GM19455 (cell line): ENCODE results near the gene PAQR4.

Experiments used
- ATAC-seq: cut with Tn5 transposase; IDR thresholded peaks from one replicate; pipeline ENCODE4 v1.9.1; 2021; ENCODE audit not compliant: unreplicated experiment

PAQR4 gene

DNA sequence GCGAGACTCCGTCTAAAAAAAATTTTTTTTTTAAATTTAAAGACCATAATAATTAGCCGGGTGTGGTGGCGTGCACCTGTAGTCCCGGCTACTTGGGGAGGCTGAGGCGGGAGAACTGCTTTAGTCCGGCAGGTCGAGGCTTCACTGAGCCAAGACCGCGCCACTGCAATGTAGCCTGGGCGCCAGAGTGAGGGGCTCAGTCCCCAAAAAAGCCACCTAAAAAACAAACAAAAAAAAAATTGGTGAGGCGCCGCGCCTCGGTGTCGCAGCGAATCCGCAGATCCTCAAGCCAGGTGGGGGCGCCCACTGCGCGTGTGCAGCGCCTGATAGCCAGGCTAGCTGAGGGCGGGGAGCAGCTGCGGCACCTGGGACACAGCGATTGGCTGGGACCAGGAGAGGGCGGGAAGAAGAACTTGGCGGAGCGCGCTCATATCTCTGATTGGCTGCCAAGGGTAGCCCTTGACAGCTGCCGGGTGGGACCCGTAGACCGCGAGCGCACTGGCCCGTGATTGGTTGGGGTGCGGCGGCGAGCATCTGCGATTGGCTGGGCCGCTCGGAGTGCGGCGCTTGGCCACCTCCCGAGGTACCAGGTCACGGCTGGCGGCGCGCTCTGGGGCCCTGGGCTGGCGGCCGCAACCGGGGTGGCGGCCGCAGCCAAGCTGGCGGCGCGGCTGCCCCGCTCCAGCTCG, 34.6 kb downstream of the PAQR4 start:
- peak; percentile 93 for ATAC-seq

- ATAC-seq, result no peak
Measured at GRCh38 chr16:3004319-3004718, 35.2 kb downstream of the PAQR4 start.

DNA sequence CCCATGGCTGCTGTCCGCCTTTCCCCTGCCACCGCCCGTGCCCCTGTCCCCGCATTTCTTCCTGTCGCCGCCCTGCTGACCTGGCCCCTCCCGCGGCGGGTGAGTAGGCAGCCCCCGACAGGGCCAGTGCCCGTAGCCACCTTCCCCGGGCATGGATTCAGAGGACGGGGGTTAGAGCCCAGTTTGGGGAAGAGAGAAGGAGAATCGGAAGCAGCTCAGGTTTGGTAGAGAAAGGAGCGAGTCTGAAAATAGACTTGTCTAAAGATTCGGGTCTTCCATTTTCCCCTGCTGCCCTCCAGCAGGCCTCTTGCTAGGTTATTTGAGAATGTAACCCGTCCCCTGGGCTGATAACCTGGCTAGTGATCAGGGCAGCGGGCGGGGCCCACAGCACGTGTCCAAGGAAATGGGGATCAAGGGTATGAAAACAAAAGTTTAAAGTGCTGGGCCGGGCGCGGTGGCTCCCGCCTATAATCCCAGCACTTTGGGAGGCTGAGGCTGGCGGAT, 35.7 kb downstream of the PAQR4 start:
- no peak for ATAC-seq

DNA sequence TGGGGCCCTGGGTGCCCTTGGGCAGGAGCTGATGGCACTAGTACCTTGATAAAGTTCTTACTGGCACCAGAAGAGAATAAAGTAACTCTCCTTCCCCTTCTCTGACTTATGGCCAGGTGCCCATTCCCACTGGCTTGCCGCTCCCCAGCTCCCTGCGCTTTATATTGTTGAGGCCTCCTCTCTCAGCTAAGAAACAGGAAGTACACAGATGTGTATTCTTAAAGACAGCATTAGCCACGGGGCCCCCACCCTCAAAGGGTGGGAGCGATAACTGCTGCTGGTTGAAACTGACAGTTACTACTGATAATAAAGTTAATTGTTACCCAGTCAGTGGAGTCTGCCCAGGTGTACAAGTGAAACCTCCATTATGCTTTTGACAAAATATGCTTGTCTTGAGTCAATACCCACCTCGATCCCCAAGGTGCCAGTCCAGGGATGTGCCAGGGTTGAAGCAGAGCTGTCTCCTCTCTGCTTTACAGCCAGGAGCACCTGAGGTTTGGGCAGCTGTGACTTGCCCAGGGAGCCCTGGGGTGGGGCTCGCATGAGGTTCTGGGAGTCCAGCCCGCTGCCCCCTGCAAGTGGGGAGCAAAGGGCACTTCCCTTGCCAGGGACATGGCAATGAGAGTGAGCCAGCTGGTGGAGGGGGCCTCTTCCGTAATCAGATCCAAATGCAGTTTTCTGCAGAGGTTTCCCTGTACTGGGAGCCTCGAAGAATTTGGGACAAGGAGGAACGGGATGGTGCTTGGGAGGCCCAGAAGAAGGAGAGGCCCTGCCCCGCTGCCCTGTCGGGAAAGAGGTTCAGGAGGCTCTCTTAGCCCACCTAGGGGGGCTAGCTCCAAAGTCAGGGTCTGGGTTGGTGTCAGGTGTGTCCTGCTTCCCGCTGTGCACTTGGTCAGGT, 38.2 kb downstream of the PAQR4 start:
- ATAC-seq, result no peak

- no peak for ATAC-seq
Measured at GRCh38 chr16:3007957-3008689, 39.0 kb downstream of the PAQR4 start.

DNA sequence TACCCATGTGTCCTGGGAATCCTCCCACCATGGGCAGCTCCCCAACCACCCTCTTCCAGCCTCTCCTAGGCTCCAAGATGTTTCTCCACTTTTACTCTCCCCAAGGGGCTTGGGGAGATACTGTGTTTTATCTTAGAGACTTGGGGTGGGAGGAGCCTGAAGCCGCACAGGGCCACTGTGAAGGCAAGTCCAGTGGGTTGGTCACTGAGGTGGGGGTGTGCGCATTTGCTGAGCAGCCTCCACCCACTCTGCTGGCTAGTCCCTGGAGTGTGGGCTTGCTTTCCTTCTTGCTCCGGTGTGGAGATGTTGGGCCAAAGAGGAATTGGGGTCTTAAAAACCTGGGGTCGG, 39.5 kb downstream of the PAQR4 start:
- ATAC-seq, result no peak

DNA sequence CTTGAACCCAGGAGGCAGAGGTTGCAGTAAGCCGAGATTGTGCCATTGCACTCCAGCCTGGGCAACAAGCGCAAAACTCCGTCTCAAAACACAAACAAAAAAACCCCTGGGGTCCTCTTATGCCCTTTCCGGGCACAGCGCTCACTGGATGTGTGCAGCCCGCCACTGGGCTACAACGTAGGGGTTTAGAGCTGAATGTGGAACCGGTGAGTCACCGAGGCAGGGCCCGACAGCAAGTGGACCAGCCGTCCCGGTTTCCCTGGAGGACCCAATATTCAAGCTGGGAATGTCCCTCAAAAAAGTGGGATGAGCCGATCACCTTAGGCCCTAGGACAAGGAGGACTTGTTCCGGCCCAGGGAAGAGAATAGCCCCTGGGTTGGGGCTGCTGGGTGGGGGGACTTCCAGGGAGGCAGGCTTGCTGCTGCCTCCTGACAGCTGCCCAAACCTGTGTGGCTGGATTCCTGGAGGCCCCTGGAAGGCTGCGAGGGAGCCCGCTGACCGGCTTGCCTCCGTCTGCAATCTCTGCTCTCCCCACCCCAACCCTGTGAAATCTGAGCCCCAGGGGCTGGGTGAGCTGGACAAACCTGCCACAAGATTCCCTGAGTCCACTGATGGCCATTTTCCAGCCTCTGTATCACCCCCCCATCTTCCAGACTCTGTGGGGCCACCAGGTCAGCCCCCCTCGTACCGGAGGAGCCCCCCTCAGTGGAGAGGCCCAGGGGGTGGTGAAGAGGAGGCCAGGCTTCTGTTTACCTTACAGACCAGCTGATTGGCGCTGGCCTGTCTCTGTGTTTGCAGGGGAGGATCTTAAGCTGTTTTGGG, 40.6 kb downstream of the PAQR4 start:
- no peak for ATAC-seq

DNA sequence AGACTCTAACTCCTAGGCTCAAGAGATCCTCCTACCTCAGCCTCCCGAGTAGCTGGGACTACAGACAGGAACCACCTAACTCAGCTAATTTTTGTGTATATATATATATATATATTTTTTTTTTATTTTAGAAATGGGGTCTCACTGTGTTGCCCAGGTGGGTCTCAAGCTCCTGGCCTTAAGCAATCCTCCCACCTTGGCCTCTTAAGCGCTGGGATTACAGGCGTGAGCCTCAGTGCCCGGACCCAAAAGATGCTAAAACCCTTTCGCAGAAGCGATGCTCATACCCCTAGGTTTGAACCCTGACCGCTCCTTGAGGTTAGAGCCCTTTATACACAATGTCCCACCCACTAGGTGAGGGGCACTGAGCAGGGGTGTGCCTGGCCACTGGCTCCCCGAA, 41.4 kb downstream of the PAQR4 start:
- ATAC-seq, result no peak

GRCh38 chr16:3012246-3012645, 43.1 kb downstream of the PAQR4 start:
- no peak for ATAC-seq

- ATAC-seq, result no peak
Measured at GRCh38 chr16:3012828-3013420, 43.8 kb downstream of the PAQR4 start, which contains the start of gene CLDN9. TSS of gene CLDN9 (plus strand) at chr16:3012923. CDS start at chr16:3013363, 440 bp downstream.

- ATAC-seq, result no peak
Measured at GRCh38 chr16:3013491-3013951, 44.4 kb downstream of the PAQR4 start.

DNA sequence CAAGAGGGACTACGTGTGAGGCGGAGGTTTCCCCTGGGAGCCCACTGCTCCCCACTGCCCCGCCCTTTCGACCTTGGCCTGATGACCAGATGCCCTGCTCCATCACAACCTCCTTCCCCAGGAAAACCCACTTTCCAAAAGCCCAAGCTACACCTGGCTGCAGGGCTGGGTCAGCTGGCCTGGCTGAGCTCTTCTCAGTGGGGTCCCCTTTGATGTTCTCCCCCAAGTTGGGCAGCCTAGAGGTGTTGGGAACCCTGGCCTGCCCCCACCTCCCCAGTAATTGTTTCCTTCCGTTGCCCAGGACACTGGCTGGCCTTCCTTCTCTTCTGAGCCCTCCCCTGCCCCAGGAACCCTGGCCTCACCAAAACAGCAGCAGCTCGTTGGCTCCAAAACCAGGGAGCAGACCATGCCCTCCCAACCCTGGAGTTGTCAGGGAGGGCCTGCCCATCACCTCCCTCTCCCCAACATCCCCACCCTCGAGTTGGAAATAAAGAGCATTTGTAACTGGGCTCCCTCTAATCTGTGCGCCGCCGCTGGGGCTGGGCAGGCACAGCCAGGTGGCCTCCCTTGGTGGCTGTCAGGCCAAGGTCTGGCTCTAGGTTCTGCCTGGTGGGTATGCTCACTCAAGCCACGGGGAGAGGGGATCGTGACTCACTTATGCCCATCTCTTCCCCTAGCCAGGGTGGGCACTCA, 45.0 kb downstream of the PAQR4 start:
- ATAC-seq, result no peak

- no peak for ATAC-seq
Measured at GRCh38 chr16:3014971-3015370, 45.8 kb downstream of the PAQR4 start.

DNA sequence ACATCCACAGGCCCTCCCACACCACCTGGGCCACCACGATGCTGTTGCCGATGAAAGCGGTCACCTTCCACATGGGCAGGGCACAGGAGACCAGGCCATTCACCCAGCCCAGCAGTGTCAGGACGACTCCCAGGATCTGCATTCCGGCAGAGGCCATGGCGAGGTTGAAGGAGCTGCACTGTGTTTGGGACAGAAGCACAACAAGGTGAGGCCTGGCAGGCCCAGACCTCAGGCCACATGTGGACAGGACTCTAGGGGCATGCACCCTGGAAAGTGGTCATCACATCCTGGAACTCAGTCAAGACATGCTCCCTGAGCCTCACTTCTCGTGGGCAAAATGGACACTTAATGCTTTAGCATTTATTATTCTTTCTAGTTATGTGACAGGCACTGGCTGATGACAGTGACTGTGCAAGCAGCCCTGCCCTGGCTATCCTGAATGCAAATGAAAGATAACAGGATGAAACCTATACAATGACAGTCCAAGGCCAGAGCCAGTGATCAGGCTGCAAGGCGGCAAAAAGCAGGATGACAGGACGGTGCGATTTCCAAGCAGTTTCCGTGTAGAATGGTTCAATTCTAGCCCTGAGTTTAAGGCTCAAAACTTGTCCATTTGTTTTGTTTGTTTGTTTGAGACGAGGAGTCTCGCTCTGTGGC, 46.8 kb downstream of the PAQR4 start:
- ATAC-seq, result no peak

DNA sequence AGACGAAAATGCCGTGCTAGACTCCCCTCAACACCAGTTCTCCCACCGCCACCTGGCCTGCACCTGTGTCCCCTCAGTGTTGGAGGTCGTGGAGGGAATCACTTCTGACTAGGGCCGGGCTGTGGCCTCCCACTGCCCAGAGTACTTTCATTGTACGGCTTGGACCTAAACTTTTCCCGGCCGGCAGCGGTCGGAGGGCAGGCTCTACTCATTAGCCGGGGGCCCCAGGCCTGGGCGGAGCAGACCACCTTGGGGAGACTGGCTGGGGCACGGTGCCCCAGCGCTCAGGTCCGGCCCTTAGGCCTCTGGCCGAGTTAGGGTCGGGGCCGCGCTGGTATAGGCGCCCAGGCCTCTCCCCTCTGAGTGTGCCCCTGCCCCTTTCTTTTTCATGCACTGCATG, 48.2 kb downstream of the PAQR4 start:
- ATAC-seq, result no peak

- ATAC-seq, result no peak
Measured at GRCh38 chr16:3017794-3018506, 48.8 kb downstream of the PAQR4 start, which contains the start of gene CLDN6. TSS of gene CLDN6 (minus strand) at chr16:3018183. CDS start at chr16:3016021, 2,162 bp downstream.

- ATAC-seq, result no peak
Measured at GRCh38 chr16:3019594-3020246, 50.6 kb downstream of the PAQR4 start.

DNA sequence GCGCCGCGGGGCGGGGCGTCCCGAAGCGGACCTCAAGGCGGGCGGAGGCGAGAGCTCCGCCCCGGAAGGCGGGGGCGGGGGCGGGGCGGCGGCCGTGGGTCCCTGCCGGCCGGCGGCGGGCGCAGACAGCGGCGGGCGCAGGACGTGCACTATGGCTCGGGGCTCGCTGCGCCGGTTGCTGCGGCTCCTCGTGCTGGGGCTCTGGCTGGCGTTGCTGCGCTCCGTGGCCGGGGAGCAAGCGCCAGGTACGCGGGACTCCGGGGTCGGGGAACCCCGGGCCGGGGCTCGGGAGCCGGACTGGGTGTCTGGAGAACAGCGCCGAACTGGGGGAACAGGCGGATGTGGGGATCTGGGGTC, 51.1 kb downstream of the PAQR4 start, which contains the start of gene TNFRSF12A:
Gene TNFRSF12A (plus strand): TSS at position 122 of the 357 bp plus-strand sequence. CDS start 30 bp downstream, at position 152.
- no peak for ATAC-seq
